ACC112 (cell line): ENCODE data around the gene PRRC2B.
A peak's percentile ranks its signal among the peaks of the same experiment; 100 is the strongest.

Experiments
- H2AFZ ChIP-seq: fragments of 200-600 bp; sonication (generic); one replicate; pipeline ENCODE4 v1.6.0; 2017; ENCODE audit warnings: antibody characterized with exemption, low read length; ENCODE audit not compliant: unreplicated experiment
- H3K27ac ChIP-seq: fragments of 200-600 bp; sonication (generic); 2 replicates; pipeline ENCODE4 v1.5.1; 2014; ENCODE audit warnings: low read depth, mild to moderate bottlenecking, antibody characterized with exemption, low read length, moderate library complexity
- H3K27me3 ChIP-seq: fragments of 200-600 bp; sonication (generic); 2 replicates; pipeline ENCODE4 v1.6.1; 2014; ENCODE audit warnings: mild to moderate bottlenecking, antibody characterized with exemption, low read length, moderate library complexity, mixed read lengths; ENCODE audit not compliant: insufficient read depth
- H3K36me3 ChIP-seq: fragments of 200-600 bp; sonication (generic); 2 replicates; pipeline ENCODE4 v1.6.1; 2016; ENCODE audit warnings: mild to moderate bottlenecking, antibody characterized with exemption, low read length, moderate library complexity, mixed read lengths; ENCODE audit not compliant: insufficient read depth
- H3K4me1 ChIP-seq: fragments of 200-600 bp; sonication (generic); one replicate; pipeline ENCODE4 v1.6.1; 2016; ENCODE audit warnings: low read length, mixed read lengths; ENCODE audit not compliant: insufficient read depth, unreplicated experiment, control insufficient read depth
- H3K4me3 ChIP-seq: fragments of 200-600 bp; sonication (generic); 2 replicates; pipeline ENCODE4 v1.5.1; 2014; ENCODE audit warnings: mild to moderate bottlenecking, low read depth, low read length
- H3K79me2 ChIP-seq: fragments of 200-600 bp; sonication (generic); one replicate; pipeline ENCODE4 v1.6.0; 2016; ENCODE audit warnings: low read length; ENCODE audit not compliant: control insufficient read depth, unreplicated experiment, insufficient read depth

Gene PRRC2B

DNA sequence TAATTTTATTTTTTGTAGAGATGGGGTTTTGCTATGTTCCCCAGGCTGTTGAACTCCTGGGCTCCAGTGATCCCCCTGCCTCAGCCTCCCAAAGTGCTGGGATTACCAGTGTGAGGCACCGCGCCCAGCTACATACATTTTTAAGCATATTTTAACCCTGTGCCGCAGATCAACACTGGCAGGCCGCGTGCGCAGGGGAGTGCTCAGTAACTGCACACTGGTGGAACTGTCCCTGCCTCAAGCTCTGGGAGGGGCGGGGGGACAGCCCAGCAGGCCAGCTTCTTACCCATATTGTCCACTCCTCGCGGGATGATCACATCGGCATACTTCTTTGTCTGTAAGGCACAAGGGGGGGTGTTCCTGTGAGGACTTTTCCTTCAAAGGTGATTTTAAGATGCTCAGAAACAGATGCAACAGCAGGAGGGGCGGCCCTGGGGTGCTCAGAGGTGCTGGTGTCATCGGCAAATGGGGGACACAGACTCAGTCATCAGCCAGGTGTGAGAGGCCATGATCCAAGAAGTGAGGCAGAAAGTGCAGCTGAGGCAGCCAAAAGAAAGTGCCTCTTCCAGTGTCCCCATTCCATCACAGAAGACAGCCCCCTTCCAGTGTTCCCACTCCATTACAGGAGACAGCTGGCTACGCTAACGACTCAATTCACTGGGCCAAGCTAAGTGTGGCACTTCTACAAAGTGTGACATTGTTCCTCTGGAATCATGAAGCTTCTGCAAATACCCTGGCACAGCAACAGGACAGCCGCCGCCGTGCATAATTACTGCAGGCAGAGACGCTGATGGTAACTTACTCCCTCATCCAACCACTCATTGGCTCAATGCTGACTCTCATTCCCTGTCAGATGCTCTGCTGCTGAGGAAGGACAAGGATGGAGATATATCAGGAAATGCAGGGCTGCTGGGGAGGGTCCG lies 132.0 kb downstream of the PRRC2B start:
- Histone ChIP-seq H2AFZ (no peak overlapping the region), H3K4me1 (no peaks in the 10 kb centered on the region), H3K79me2 (peaks cover 11% of the 10 kb centered on the region), H3K27me3 (no peaks in the 10 kb centered on the region), H3K4me3 (no peak overlapping the region), H3K27ac (no peak overlapping the region), H3K36me3 (peaks cover 5% of the 10 kb centered on the region; the same call in 1 of the 2 replicates)

DNA sequence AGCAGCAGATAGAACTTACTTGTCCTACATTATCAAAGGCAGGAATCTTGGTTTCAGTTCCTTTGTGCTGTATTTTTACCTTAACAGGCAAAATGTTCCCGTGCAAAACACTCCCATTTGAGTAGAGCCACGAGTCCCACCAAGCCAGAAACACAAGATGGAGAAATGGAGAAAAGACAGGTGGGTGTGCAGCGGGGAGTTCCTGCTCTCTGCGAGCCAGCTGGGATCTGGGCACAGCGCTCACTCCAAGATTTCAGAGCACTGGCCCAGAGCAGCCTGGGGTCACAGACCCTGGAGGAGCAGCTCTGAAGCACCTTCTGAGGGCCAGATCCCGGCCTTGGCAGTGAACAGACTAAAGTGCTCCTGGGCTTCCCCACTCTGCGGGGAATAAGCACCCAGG lies 134.3 kb downstream of the PRRC2B start:
- Histone ChIP-seq H3K36me3 (peaks cover 5% of the 10 kb centered on the region; the same call in 1 of the 2 replicates), H3K4me1 (no peaks in the 10 kb centered on the region), H3K27me3 (no peaks in the 10 kb centered on the region), H3K79me2 (peaks cover 11% of the 10 kb centered on the region), H3K27ac (no peak overlapping the region), H2AFZ (no peak overlapping the region), H3K4me3 (no peak overlapping the region)

DNA sequence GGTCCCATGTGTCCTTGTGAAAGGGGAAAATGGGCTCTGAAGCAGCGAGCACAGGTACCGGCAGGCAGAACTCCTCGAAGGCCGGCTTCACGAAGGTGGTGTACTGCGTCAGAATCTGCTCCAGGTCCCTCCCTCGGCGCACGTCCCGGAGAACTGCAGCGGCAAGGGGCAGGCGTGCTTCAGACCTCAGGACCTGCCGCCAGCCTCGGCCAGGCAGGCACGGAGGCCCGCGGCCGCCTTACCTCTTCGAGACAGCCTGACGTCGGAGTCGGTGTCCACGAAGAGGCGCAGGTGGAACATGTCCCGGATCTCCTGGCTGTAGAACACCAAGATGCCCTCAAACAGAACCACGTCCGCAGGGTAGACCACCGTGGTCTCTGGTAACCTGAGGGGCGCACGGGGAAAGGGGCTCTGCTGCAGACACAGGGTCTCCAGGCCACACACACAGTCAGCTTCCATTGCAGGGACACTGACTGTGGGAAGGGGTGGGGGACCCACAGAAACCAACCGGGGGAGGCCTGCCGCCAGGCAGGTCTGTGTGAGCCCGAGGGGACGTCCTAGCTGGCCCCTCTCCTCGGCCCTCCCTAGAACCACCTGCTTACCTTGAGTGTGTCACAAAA lies 135.1 kb downstream of the PRRC2B start:
- Histone ChIP-seq H3K27ac (no peak overlapping the region), H3K79me2 (peaks cover 11% of the 10 kb centered on the region), H3K36me3 (peaks cover 5% of the 10 kb centered on the region; the same call in 1 of the 2 replicates), H2AFZ (no peak overlapping the region), H3K4me1 (no peaks in the 10 kb centered on the region), H3K4me3 (no peak overlapping the region), H3K27me3 (no peaks in the 10 kb centered on the region)

DNA sequence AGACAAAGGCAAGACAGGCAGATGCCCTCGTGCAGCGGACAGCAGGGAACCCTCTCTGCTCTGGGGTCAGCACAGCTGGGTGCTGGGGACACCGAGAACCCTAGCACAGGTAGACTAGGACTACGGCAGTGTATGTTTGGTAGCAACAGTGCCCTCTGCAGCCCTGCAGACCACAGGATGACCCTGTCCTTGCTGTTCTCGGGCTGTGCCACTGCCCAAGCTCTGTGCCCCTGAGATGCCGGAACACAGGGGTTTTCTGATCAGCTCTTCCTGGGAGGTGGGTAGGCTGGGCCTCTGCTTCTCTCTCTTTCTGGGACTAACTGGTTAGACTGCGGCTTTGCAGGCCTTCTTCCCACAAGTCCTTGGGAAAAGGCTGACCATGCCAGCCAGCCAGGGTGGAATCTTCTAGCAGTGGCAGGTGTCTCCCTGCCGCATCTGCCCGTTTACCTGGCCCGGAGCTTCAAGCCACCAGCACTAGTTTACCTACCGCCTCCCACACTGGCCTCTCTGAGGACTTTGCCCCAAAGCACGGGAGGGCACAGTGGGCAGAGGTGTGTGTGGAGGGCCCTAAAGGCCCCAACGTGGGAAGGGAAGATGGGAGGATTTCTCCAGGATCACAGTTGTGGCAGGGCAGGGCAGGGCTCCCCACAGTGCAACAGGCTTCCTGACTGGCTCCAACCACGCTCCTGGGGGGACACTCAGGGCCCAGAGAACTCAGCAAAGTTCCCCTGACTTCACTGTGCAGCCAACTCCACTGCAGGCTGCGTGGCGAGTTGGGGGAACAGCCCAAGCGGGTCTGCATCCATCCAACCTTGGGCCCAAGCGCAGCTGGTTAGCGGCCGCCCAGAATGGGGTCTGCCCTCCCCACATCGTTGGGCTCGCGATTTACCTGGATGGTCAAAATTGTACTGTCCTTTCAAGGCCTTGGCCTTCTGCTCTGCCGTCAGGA lies 136.0 kb downstream of the PRRC2B start:
- Histone ChIP-seq H3K4me1 (no peaks in the 10 kb centered on the region), H3K4me3 (peak overlapping the region; percentile 99), H2AFZ (no peak overlapping the region), H3K27ac (no peak overlapping the region), H3K27me3 (no peaks in the 10 kb centered on the region), H3K79me2 (peaks cover 11% of the 10 kb centered on the region), H3K36me3 (peaks cover under 1% of the 10 kb centered on the region; the same call in 1 of the 2 replicates)

DNA sequence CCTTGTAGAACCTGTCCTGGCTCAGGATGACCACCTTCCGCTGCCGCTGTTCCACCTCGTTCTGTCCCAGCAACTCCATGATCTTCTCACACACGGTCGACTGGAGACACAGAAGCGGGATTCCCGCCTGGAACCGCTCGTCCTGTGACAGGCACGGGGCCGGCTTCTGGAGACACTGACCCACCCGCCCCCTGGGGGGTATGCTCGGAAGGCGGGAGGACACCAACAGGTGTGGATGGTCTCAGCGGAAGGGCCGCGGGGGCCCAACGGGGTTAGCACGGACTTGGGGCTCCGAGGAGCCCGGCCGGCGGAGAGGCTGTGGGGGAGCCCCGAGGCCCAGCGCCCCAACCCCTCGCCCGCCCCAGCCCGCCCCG lies 136.6 kb downstream of the PRRC2B start:
- Histone ChIP-seq H3K4me3 (peak overlapping the region; percentile 99), H3K79me2 (peaks cover 11% of the 10 kb centered on the region), H3K4me1 (no peaks in the 10 kb centered on the region), H3K36me3 (no peaks in the 10 kb centered on the region; the same call in 1 of the 2 replicates), H3K27me3 (no peaks in the 10 kb centered on the region), H3K27ac (no peak overlapping the region), H2AFZ (peak overlapping the region; percentile 91)

DNA sequence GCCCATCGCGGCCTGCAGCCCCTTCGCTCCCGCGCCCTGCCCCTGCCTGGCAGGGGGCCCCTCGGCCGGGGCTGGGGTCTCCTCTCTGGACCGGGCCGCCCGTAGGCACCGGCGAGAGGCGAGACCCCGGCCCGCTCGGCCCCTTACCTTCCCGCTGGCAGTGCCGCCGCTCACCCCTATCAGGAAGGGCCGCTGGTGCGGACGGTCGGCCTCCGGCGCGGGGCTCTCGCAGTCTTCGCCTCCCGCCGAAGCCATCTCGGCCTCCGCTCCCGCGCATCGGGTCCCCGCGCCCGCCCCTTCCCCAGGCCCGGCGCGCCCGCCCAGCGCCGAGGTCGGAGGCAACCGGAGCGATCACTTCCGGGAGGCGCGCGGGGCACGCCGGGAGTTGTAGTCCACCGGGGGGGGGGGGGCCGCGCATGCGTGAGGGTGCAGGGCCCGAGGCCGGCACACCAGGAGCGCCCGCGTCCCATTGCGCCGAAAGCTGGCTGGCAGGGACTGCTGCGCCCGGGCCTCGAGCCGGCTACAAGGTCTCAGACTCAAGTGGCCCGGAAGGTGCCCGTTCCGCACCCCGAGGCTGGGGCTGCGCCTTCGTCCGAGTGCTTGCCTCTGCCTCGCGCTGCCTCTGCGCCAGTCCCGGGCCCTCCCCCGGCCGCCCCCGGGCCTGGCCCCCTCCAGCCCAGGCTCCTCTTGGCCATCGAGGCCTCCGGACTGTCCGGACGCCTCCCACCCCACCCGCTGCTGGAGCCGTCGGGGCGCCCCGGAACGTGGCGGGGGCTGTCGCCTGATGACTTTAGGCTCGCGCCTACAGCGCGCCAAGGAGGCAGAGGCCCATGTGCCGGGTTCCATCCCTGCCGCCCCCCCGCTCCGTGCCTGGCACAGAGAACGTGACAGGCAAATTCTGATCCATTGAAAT lies 137.3 kb downstream of the PRRC2B start, which contains the start of gene UCK1:
TSS of gene UCK1 (minus strand) at position 344 of the 913 bp plus-strand sequence. CDS start at position 255, 89 bp downstream.
- peak within 1 kb of the TSS; percentile 91 for H2AFZ ChIP-seq
- H3K4me3 ChIP-seq = peak within 1 kb of the TSS; percentile 99
- H3K4me1 ChIP-seq = no peaks in the 10 kb centered on the region
- H3K79me2 ChIP-seq = peaks cover 11% of the 10 kb centered on the region
- H3K36me3 ChIP-seq = no peaks in the 10 kb centered on the region; the same call in 1 of the 2 replicates
- no peak within 1 kb of the TSS for H3K27ac ChIP-seq
- no peaks in the 10 kb centered on the region for H3K27me3 ChIP-seq

DNA sequence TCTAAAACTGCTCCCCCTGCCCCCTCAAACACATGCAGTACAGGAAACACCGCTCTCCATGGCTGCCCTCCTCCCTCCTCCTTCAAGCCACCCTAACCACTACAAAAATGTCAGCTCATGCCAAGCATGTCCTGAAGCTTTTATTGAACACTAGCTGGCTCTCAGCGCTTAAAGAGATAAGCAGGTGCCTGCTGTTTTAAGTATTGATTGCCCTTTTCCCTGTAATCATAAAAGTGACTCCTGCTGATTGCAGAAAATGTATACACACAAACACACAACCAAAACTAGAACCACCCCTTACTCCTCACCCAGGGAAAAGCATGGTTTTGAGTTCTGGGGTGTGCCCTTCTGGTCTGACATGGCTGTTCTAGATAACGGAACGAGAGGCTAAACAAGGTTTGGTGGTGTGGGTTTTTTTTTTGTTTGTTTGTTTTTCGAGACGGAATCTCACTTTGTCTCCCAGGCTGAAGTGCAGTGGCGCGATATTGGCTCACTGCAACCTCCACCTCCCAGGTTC lies 140.9 kb downstream of the PRRC2B start:
- Histone ChIP-seq H3K36me3 (no peaks in the 10 kb centered on the region), H3K4me1 (no peaks in the 10 kb centered on the region), H3K27ac (no peak overlapping the region), H3K27me3 (no peaks in the 10 kb centered on the region), H2AFZ (no peak overlapping the region), H3K79me2 (peaks cover 10% of the 10 kb centered on the region), H3K4me3 (no peak overlapping the region)

DNA sequence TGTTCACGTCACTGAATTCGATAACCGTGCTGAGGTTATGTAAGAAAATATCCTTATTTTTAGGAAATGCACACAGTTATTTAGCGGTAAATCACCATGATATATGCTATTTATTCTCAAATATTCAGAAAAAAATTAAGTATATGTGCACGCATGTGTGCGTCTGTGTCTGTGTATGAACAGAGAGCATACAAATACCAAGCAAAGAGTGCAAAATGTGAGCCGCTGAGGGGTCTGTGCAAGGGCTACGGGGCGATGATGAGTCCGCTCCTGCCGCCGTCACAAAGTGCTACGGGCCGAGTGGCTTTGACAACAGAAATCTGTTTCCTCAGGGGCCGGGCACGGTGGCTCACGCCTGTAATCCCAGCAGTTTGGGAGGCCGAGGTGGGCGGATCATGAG lies 144.1 kb downstream of the PRRC2B start:
- Histone ChIP-seq H3K4me1 (no peaks in the 10 kb centered on the region), H3K27me3 (no peaks in the 10 kb centered on the region), H3K27ac (no peak overlapping the region), H2AFZ (no peak overlapping the region), H3K4me3 (no peak overlapping the region), H3K79me2 (no peaks in the 10 kb centered on the region), H3K36me3 (no peaks in the 10 kb centered on the region)

DNA sequence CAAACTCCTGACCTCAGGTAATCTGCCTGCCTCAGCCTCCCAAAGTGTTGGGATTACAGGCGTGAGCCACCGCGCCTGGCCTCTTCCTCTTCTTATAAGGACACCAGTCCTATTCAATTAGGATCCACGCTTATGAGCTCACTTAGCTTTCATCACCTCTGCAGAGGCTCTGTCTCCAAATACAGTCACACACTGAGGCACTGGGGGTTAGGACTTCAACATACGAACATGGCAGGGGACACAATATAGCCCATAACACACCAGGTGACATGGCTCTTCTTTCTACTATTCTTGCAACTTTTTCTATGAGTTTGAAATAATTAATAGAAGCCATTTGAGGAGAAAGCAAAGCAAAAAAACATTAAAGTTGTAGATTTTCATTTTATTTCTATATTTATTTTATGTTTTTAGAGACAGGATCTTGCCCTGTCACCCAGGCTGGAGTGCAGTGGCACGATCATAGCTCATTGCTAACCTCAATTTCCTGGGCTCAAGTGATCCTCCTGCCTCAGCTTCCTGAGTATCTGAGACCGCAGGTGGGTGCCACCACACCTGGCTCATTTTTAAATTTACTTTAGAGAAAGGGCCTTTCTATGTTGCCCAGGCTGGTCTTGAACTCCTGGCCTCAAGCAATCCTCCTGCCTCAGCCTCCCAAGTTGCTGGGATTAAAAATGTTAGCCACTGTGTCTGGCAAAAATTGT lies 145.5 kb downstream of the PRRC2B start:
- no peaks in the 10 kb centered on the region for H3K79me2 ChIP-seq
- H2AFZ ChIP-seq = no peak overlapping the region
- no peaks in the 10 kb centered on the region for H3K36me3 ChIP-seq
- H3K27me3 ChIP-seq = peaks cover 4% of the 10 kb centered on the region; the same call in 1 of the 2 replicates
- H3K4me3 ChIP-seq = no peak overlapping the region
- H3K27ac ChIP-seq = no peak overlapping the region
- no peaks in the 10 kb centered on the region for H3K4me1 ChIP-seq
